Tibial nerve (tissue), 4 donors: ENCODE measurements around the gene SLC5A11.

ENCODE experiments used
- EP300 ChIP-seq, 2 donors: sonication (generic); formaldehyde crosslinking; IDR thresholded peaks; one replicate each; pipeline ENCODE4 v1.6.1; 2017; ENCODE audit warnings: antibody characterized with exemption in 2 of 2, mild to moderate bottlenecking in 1 of 2
- POLR2A ChIP-seq, 2 donors: fragments of 450-650 bp; IDR thresholded peaks; one replicate each; pipeline ENCODE4 v1.6.1; 2017; ENCODE audit warnings: antibody characterized with exemption in 2 of 2, mild to moderate bottlenecking in 2 of 2, moderate library complexity in 2 of 2
- TF ChIP-seq, protein P1 (sequence below), 5 experiments: fragments of 200-600 bp in 3 of 5; fragments of 450-650 bp in 2 of 5; sonication (generic) in 3 of 5; IDR thresholded peaks; one replicate each; pipeline ENCODE4 v1.5.1; 2016 to 2019; ENCODE audit warnings: antibody characterized with exemption in 5 of 5, mild to moderate bottlenecking in 3 of 5, moderate library complexity in 2 of 5

DNA sequence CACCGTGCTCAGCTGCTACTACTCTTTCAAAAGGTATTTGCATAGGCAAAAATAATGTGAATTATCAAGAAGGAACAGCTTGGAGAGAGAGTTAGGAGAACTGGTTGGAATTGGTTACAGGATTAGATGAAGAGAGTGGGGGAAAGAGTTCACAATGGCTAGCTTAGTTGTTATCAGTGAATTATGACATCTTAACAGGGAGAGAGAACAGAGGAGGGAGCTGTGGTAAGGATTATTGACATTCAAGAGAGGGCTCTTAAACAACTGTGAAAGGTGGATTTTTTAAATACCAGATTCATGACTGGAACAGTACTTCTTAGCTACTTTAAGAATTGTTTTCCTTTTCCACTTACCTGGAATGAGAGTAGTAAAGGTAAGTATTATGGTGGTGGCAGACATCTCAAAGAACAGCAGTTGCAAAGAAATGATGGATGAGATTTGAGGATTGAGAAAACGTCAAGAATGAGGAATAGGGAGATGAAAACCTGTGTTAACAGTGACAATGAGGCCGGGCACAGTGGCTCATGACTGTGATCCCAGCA lies 43.9 kb upstream of the SLC5A11 start:
- TF ChIP-seq, protein P1, sequence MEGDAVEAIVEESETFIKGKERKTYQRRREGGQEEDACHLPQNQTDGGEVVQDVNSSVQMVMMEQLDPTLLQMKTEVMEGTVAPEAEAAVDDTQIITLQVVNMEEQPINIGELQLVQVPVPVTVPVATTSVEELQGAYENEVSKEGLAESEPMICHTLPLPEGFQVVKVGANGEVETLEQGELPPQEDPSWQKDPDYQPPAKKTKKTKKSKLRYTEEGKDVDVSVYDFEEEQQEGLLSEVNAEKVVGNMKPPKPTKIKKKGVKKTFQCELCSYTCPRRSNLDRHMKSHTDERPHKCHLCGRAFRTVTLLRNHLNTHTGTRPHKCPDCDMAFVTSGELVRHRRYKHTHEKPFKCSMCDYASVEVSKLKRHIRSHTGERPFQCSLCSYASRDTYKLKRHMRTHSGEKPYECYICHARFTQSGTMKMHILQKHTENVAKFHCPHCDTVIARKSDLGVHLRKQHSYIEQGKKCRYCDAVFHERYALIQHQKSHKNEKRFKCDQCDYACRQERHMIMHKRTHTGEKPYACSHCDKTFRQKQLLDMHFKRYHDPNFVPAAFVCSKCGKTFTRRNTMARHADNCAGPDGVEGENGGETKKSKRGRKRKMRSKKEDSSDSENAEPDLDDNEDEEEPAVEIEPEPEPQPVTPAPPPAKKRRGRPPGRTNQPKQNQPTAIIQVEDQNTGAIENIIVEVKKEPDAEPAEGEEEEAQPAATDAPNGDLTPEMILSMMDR (IDR thresholded peaks at IDR 0.05): no peak
- TF ChIP-seq POLR2A (IDR thresholded peaks at IDR 0.05) (no peak), EP300 (IDR thresholded peaks at IDR 0.05) (no peak)
